Measurements from ENCODE around the gene ANKRD55. TPM values are rescaled to one million over a fixed set of nuclear protein-coding genes. Genes with fewer than 3 reads are reported as not detected.
"Not testable (repeated sequence)": the region's sequence is repeated elsewhere in the genome, so short reads cannot be mapped to it uniquely, and the experiment has no call there.

The ANKRD55 gene
- total RNA-seq, 1 donor from 2014 or later: 0.49 TPM

DNA sequence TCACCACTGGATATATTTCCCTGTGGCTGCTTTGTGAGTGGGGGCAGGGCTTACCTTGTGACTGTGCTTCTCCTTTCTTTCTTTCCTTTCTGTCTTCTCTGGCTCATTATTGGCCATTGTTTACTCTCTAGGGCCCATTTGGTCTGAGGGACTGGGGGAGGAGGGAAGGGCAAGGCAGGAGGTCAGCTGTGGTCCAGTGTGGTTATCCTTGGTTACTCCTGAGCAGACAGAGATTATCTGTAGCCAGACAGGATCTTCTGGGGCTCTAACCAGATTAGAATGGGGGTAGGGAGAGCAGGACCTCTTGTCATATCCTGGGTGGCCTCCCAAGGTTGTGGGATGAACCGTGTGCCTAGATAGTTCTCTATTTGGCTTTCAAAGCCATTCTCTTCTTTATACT is 71.2 kb downstream of the ANKRD55 start:
- Histone ChIP-seq H3K9me3 (no peaks in the 10 kb centered on the region), H3K36me3 (no peaks in the 10 kb centered on the region), H3K27me3 (no peaks in the 10 kb centered on the region), H3K4me3 (no peak overlapping the region), H3K27ac (no peak overlapping the region), H3K4me1 (peaks cover 18% of the 10 kb centered on the region)
- DNase-seq: no peak
- intact Hi-C loops (cut with DNase I): no loop called here
- TF ChIP-seq, protein P1, sequence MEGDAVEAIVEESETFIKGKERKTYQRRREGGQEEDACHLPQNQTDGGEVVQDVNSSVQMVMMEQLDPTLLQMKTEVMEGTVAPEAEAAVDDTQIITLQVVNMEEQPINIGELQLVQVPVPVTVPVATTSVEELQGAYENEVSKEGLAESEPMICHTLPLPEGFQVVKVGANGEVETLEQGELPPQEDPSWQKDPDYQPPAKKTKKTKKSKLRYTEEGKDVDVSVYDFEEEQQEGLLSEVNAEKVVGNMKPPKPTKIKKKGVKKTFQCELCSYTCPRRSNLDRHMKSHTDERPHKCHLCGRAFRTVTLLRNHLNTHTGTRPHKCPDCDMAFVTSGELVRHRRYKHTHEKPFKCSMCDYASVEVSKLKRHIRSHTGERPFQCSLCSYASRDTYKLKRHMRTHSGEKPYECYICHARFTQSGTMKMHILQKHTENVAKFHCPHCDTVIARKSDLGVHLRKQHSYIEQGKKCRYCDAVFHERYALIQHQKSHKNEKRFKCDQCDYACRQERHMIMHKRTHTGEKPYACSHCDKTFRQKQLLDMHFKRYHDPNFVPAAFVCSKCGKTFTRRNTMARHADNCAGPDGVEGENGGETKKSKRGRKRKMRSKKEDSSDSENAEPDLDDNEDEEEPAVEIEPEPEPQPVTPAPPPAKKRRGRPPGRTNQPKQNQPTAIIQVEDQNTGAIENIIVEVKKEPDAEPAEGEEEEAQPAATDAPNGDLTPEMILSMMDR (IDR thresholded peaks at IDR 0.05): no peak
- ATAC-seq: peak; percentile 48

DNA sequence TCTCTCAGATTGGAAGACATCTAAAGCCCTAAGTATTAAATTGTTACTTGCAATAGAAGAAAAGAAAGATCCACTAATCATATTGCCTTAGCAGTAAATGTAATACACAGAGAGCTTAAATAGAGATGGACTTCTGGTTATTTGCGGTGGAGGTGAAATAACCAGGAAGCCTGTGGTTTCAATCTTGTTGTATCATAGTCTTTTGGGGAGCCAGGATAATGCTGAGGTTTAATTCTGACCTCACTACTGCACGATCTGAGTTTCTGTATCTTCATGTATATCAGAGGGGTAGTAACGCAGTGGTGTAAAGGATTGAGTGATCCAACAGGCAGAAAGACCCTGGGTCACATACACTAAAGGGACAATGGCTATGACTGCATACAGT is 71.7 kb downstream of the ANKRD55 start:
- intact Hi-C loops (cut with DNase I): no loop called here
- H3K27me3 ChIP-seq: no peaks in the 10 kb centered on the region
- H3K4me1 ChIP-seq: peaks cover 19% of the 10 kb centered on the region

DNA sequence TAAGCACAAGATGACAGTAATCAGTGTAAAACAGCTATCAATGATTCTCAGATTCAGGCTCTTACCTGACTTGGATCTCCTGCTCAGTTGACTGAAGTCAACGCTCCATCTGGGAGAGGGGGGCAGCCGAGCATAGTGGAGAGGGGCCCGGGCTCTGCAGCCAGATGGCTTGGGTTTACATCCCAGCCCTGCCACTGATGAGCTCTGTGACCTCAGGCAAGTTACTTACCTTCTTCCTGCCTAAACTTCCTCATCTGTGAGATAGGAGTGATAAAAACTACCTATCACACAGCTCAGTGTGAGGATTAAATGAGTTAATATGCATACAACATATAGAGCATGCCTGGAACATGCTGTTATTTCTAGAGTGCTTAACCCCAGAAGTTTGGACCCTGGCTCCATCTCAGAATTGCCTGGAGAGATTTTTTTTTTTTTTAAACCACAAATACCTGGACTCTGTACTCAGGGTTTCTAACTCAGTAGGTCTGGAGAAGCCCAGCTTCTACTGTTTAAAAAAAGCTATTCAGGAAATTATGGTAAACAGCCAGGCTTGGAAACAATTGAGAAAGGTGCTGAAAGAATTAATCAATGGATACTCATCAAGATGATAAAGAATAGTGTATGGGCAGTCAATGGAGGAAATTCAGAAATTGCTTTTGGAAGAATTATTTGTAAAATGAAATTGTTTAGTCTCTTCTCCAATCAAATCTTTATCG is 72.2 kb downstream of the ANKRD55 start:
- no peaks in the 10 kb centered on the region for H3K27me3 ChIP-seq
- DNase-seq: no peak
- TF ChIP-seq, protein P1 (IDR thresholded peaks at IDR 0.05): no peak
- no peak for ATAC-seq
- H3K4me1 ChIP-seq: peaks cover 25% of the 10 kb centered on the region
- H3K4me3 ChIP-seq: no peak overlapping the region
- H3K36me3 ChIP-seq: no peaks in the 10 kb centered on the region
- no peaks in the 10 kb centered on the region for H3K9me3 ChIP-seq
- intact Hi-C loops (cut with DNase I): no loop called here
- no peak overlapping the region for H3K27ac ChIP-seq

More for the DNA sequence above, 71.7 kb downstream of the ANKRD55 start:
- Histone ChIP-seq H3K36me3 (no peaks in the 10 kb centered on the region), H3K27ac (no peak overlapping the region), H3K9me3 (no peaks in the 10 kb centered on the region), H3K4me3 (no peak overlapping the region)
- ATAC-seq (no peak), DNase-seq (no peak)
- TF ChIP-seq, protein P1 (IDR thresholded peaks at IDR 0.05): no peak

DNA sequence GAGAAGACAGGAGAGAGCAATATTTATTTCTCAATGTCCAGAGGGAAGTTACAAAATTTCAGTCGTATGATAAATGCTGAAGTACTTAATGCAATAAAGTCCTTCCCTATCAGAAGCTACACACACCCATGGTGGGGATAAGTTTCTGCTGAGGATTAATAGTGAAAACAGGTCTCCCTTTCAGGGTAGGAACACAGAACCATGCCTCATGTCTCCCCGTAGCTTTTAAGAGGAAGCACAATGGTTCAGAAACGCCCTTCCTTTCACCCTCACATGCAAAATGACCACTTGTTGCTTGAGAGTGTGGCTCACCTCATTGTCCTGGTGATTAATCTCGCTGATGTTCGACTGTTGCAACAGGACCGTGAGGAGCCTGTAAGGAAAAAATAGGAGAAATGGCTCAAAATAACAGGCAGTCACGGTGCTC is 73.6 kb downstream of the ANKRD55 start:
- DNase-seq (no peak), ATAC-seq (peak; percentile 76)
- TF ChIP-seq, protein P1 (IDR thresholded peaks at IDR 0.05): no peak
- Histone ChIP-seq H3K27me3 (no peaks in the 10 kb centered on the region), H3K4me3 (no peak overlapping the region), H3K4me1 (peaks cover 37% of the 10 kb centered on the region), H3K9me3 (no peaks in the 10 kb centered on the region), H3K36me3 (no peaks in the 10 kb centered on the region), H3K27ac (peak overlapping the region; percentile 39)
- intact Hi-C loops (cut with DNase I): no loop called here

DNA sequence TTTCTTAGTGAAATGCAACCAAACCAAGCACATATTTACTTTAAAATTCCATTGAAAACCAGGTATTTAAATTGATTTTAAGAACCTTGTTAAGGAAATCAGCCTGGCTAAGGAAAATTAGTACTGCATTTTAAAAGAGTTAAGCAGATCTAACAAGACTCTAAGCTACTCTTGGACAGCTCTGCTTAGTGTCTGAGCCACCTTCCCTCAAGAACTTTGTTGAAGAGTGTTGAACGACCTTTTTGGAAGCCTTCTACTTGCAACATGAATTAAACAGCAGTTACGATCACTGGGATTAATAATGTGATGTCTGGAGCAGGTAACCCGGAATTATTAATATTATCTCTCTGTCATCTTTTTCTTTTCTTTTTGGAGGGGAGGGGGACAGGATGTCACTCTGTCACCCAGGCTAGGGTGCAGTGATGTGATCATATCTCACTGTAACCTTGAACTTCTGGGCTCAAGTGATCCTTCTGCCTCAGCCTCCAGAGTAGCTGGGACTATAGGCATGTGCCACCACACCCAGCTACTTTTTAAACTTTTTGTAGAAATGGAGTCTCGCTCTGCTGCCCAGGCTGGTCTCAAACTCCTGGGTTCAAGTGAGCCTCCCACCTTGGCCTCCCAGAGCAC is 74.7 kb downstream of the ANKRD55 start:
- H3K4me3 ChIP-seq: no peak overlapping the region
- no peak for DNase-seq
- TF ChIP-seq, protein P1 (IDR thresholded peaks at IDR 0.05): no peak
- H3K27me3 ChIP-seq: no peaks in the 10 kb centered on the region
- no peaks in the 10 kb centered on the region for H3K9me3 ChIP-seq
- H3K36me3 ChIP-seq: no peaks in the 10 kb centered on the region
- intact Hi-C loops (cut with DNase I): no loop called here
- no peak for ATAC-seq
- no peak overlapping the region for H3K27ac ChIP-seq
- peaks cover 38% of the 10 kb centered on the region for H3K4me1 ChIP-seq

DNA sequence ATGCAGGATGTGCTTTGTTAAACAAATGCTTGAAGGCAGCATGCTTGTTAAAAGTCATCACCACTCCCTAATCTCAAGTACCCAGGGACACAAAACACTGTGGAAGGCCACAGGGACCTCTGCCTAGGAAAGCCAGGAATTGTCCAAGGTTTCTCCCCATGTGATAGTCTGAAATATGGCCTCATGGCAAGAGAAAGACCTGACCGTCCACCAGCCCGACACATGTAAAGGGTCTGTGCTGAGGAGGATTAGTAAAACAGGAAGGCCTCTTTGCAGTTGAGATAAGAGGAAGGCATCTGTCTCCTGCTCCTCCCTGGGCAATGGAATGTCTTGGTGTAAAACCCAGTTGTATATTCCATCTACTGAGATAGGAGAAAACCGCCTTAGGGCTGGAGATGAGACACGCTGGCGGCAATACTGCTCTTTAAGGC is 75.9 kb downstream of the ANKRD55 start:
- H3K4me3 ChIP-seq; H3K27me3 ChIP-seq; H3K9me3 ChIP-seq; ATAC-seq; H3K27ac ChIP-seq; DNase-seq; H3K36me3 ChIP-seq; intact Hi-C loops (cut with DNase I): not testable (repeated sequence)
- H3K4me1 ChIP-seq: peaks cover 38% of the 10 kb centered on the region

DNA sequence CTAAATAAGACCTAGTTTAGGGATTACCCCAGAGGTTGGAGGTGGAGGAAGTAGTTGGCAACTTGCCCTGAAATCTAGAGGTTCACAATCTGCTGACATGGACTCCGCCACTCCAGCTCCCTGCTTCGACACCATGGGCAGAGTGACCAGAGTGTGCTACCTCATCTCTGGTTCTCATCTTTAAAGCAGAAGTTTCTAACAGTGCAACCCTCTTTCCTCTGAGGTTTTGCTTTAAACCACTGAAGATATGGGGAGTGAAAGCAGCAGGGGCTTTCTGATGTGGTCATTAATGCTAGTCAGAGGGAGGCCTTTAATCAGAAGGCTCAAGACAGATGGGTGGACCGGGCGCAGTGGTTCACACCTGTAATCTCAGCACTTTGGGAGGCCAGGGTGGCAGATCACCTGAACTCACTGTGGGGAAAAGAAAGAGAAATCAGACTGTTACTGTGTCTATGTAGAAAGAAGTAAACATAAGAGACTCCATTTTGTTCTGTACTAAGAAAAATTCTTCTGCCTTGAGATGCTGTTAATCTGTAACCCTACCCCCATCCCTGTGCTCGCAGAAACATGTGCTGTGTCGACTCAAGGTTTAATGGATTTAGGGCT is 76.4 kb downstream of the ANKRD55 start:
- intact Hi-C loops (cut with DNase I); H3K27me3 ChIP-seq; H3K36me3 ChIP-seq; ATAC-seq; DNase-seq; H3K4me3 ChIP-seq; H3K9me3 ChIP-seq: not testable (repeated sequence)
- peaks cover 38% of the 10 kb centered on the region for H3K4me1 ChIP-seq
- peak overlapping the region; percentile 51 for H3K27ac ChIP-seq

All from upper lobe of right lung (tissue), 1 donor.